ENCODE data around the gene SORCS2. TPM values are rescaled to one million over a fixed set of nuclear protein-coding genes. Genes with fewer than 3 reads are reported as not detected.

Gene SORCS2
- total RNA-seq, 1 experiment from 2014 or later, result not detected

GRCh38 chr4:7272404-7272803, 80.1 kb downstream of the SORCS2 start:
- intact Hi-C loops (cut with micrococcal nuclease), result no loop called here
- Mint-ChIP-seq H3K27ac (ENCODE audit: low read depth, unreplicated experiment) (no peak overlapping the region), H3K4me3 (ENCODE audit: unreplicated experiment) (no peak overlapping the region), H3K36me3 (ENCODE audit: insufficient read depth, unreplicated experiment) (no peaks in the 10 kb centered on the region), H3K27me3 (ENCODE audit: insufficient read depth, unreplicated experiment) (peaks cover 23% of the 10 kb centered on the region), H3K9me3 (ENCODE audit: unreplicated experiment) (no peaks in the 10 kb centered on the region), H3K4me1 (ENCODE audit: insufficient read depth, unreplicated experiment) (no peaks in the 10 kb centered on the region)
- CTCF ChIA-PET, result interaction anchor here (0.5 kb wide), 1 partner anchor 190 kb away, joined by 3 read pairs; no protein-coding TSS in a partner anchor
- no TSS peak for BruUV-seq (replicated peaks)
- no peak for TF ChIP-seq CTCF (IDR thresholded peaks at IDR 0.05; ENCODE audit: unreplicated experiment)
- POLR2A ChIA-PET, result no interaction called here
- DNase-seq (ENCODE audit: unreplicated experiment), result no peak

GRCh38 chr4:7273738-7274297, 81.5 kb downstream of the SORCS2 start:
- intact Hi-C loops (cut with micrococcal nuclease), result no loop called here
- Mint-ChIP-seq H3K27me3 (ENCODE audit: insufficient read depth, unreplicated experiment) (peaks cover 23% of the 10 kb centered on the region), H3K36me3 (ENCODE audit: insufficient read depth, unreplicated experiment) (no peaks in the 10 kb centered on the region), H3K4me1 (ENCODE audit: insufficient read depth, unreplicated experiment) (no peaks in the 10 kb centered on the region), H3K9me3 (ENCODE audit: unreplicated experiment) (no peaks in the 10 kb centered on the region), H3K4me3 (ENCODE audit: unreplicated experiment) (no peak overlapping the region), H3K27ac (ENCODE audit: low read depth, unreplicated experiment) (no peak overlapping the region)
- CTCF ChIA-PET, result interaction anchor here (0.7 to 0.8 kb wide), 2 partner anchors 48 to 805 kb away, joined by 3 to 4 read pairs; no protein-coding TSS in a partner anchor
- no peak for TF ChIP-seq CTCF (IDR thresholded peaks at IDR 0.05; ENCODE audit: unreplicated experiment)
- POLR2A ChIA-PET, result no interaction called here
- no peak for DNase-seq (ENCODE audit: unreplicated experiment)
- BruUV-seq (replicated peaks), result no TSS peak

GRCh38 chr4:7275067-7275466, 82.7 kb downstream of the SORCS2 start:
- H3K4me1 Mint-ChIP-seq (ENCODE audit: insufficient read depth, unreplicated experiment), result no peaks in the 10 kb centered on the region
- ChIA-PET POLR2A (no interaction called here), CTCF (interaction anchor here (1.1 kb wide), 1 partner anchor 59 kb away, joined by 4 read pairs; no protein-coding TSS in a partner anchor)
- DNase-seq (ENCODE audit: unreplicated experiment), result no peak
- intact Hi-C loops (cut with micrococcal nuclease), result no loop called here
- H3K36me3 Mint-ChIP-seq (ENCODE audit: insufficient read depth, unreplicated experiment), result no peaks in the 10 kb centered on the region
- peaks cover 23% of the 10 kb centered on the region for H3K27me3 Mint-ChIP-seq (ENCODE audit: insufficient read depth, unreplicated experiment)
- BruUV-seq (replicated peaks), result no TSS peak
- no peak overlapping the region for H3K4me3 Mint-ChIP-seq (ENCODE audit: unreplicated experiment)
- no peak for TF ChIP-seq CTCF (IDR thresholded peaks at IDR 0.05; ENCODE audit: unreplicated experiment)
- H3K27ac Mint-ChIP-seq (ENCODE audit: low read depth, unreplicated experiment), result no peak overlapping the region
- no peaks in the 10 kb centered on the region for H3K9me3 Mint-ChIP-seq (ENCODE audit: unreplicated experiment)

GRCh38 chr4:7275490-7276154, 83.3 kb downstream of the SORCS2 start:
- DNase-seq (ENCODE audit: unreplicated experiment), result no peak
- ChIA-PET CTCF (interaction anchor here (1.1 to 2.3 kb wide), 2 partner anchors 60 to 84 kb away, joined by 4 to 11 read pairs; partner anchors contain the start of gene SORCS2), POLR2A (interaction anchor here (0.6 kb wide), 1 partner anchor 12 kb away, joined by 3 read pairs; no protein-coding TSS in a partner anchor)
- Mint-ChIP-seq H3K9me3 (ENCODE audit: unreplicated experiment) (no peaks in the 10 kb centered on the region), H3K27ac (ENCODE audit: low read depth, unreplicated experiment) (no peak overlapping the region), H3K4me3 (ENCODE audit: unreplicated experiment) (no peak overlapping the region), H3K27me3 (ENCODE audit: insufficient read depth, unreplicated experiment) (peaks cover 23% of the 10 kb centered on the region), H3K4me1 (ENCODE audit: insufficient read depth, unreplicated experiment) (no peaks in the 10 kb centered on the region), H3K36me3 (ENCODE audit: insufficient read depth, unreplicated experiment) (no peaks in the 10 kb centered on the region)
- BruUV-seq (replicated peaks), result no TSS peak
- TF ChIP-seq CTCF (IDR thresholded peaks at IDR 0.05; ENCODE audit: unreplicated experiment), result no peak
- intact Hi-C loops (cut with micrococcal nuclease), result no loop called here

Measured in MCF 10A (cell line).